Mucosa of descending colon (tissue), 3 donors: ENCODE results near the gene ZFYVE16. TPM values are rescaled to one million over a fixed set of nuclear protein-coding genes. Genes with fewer than 3 reads are reported as not detected.
A peak's percentile ranks its signal among the peaks of the same experiment; 100 is the strongest.
"Not testable (repeated sequence)": the region's sequence is repeated elsewhere in the genome, so short reads cannot be mapped to it uniquely, and the experiment has no call there.

ENCODE experiments used
- ATAC-seq: fragments of 200-7000 bp; cut with Tn5 transposase; one replicate; pipeline ENCODE4 v1.9.1; 2020; ENCODE audit warnings: mild to moderate bottlenecking, moderate library complexity
- DNase-seq, 3 donors: peaks; one replicate each; pipeline ENCODE4 v3.0.0-alpha.2; 2020
- H3K36me3 ChIP-seq: fragments of 200-600 bp; one replicate; pipeline ENCODE4 v1.8.0; 2021; ENCODE audit warnings: low read depth, mild to moderate bottlenecking
- H3K4me1 ChIP-seq: fragments of 200-600 bp; one replicate; pipeline ENCODE4 v1.8.0; 2021; ENCODE audit warnings: low read depth, mild to moderate bottlenecking
- H3K4me3 ChIP-seq: fragments of 200-600 bp; one replicate; pipeline ENCODE4 v1.8.0; 2021; ENCODE audit warnings: mild to moderate bottlenecking
- H3K9me3 ChIP-seq: fragments of 200-600 bp; one replicate; pipeline ENCODE4 v1.8.0; 2021; ENCODE audit warnings: mild to moderate bottlenecking
- intact Hi-C, 2 donors: fragments of 100-400 bp; cut with DNase I in 1 of 2; cut with micrococcal nuclease in 1 of 2; formaldehyde crosslinking; loops; one replicate each; pipeline versions ENCODE4 v1.11.0 to v1.11.1; 2022; cut with DNase I, micrococcal nuclease
- total RNA-seq, 3 donors: library from RNA; stranded (reverse); fragmentation: NEBNext Ultra II Directional in 2 of 3; extraction: Animal tissue kit (Norgen Biotek cat#: 25700) in 2 of 3; gene quantifications; one replicate each; pipeline versions ENCODE4 v1.2.1 to v1.2.4, GENCODE V29; 2021 to 2023
- TF ChIP-seq, protein P1 (sequence below): fragments of 200-600 bp; IDR thresholded peaks from one replicate; pipeline ENCODE4 v1.8.0; 2022; ENCODE audit warnings: antibody characterized with exemption, mild to moderate bottlenecking
- donor health status: DM: no; HTN: no; CAD: no; lungs with moderate emphysema.
- donor health status: DM: no; HTN: no; CAD: no.
- donor health status: DM: no; HTN: yes; CAD: no.

ZFYVE16 gene
- total RNA-seq, 3 donors from 2014 or later: 32.4 to 56.9 (median 52.2) TPM

DNA sequence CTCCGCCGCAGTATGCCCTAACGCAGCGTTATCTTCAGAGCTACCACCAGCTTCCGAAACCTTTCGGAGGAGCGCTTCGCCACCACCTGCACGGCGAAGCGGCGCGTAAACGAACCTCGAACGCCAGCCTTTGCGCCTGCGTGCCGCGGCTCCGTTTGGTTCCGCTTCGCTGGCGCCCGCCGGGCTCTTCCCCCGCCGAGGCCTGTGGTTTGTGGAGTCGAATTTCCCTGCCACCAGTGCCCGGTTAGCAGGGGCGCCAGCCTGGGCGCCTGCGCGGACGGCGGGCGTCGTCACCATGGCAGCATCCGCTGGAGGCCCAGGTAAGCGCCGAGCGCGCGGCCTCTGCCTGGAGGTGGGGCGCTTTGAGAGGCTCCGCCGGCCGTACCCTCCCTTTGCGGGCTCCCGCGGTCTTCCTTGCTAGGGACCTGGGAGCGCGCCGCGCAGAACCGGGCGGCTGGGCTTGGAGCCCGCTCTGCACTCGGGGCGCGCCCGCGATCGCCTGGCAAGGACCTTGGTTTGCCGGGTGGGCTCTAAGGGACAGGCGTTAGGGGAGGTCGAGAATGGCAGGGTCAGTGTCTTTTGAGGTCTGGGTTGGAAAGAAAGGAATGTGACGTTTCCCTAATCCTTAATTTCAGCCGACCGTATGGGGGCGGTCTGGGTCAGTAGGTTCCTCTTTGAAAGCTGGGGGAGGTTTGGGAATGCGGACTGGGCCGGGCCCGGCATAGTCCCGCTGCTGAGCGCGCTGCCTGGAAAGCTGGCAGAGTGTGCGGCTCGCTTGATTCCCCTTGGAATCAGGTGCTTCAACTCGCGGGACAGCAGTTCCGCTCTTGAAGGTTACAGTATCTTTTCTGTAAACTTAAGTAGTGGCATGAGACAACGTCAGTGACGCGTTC, 80.2 kb downstream of the ZFYVE16 start, which contains the start of gene FAM151B:
Gene FAM151B (plus strand): TSS at position 272 of the 893 bp plus-strand sequence. CDS start 24 bp downstream, at position 296.
- TF ChIP-seq, protein P1, sequence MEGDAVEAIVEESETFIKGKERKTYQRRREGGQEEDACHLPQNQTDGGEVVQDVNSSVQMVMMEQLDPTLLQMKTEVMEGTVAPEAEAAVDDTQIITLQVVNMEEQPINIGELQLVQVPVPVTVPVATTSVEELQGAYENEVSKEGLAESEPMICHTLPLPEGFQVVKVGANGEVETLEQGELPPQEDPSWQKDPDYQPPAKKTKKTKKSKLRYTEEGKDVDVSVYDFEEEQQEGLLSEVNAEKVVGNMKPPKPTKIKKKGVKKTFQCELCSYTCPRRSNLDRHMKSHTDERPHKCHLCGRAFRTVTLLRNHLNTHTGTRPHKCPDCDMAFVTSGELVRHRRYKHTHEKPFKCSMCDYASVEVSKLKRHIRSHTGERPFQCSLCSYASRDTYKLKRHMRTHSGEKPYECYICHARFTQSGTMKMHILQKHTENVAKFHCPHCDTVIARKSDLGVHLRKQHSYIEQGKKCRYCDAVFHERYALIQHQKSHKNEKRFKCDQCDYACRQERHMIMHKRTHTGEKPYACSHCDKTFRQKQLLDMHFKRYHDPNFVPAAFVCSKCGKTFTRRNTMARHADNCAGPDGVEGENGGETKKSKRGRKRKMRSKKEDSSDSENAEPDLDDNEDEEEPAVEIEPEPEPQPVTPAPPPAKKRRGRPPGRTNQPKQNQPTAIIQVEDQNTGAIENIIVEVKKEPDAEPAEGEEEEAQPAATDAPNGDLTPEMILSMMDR: no peak
- Histone ChIP-seq H3K4me1 (peaks cover 11% of the 10 kb centered on the region), H3K9me3 (no peaks in the 10 kb centered on the region), H3K4me3 (peak within 1 kb of the TSS; percentile 23), H3K36me3 (no peaks in the 10 kb centered on the region)
- ATAC-seq (peak; percentile 96), DNase-seq (peak; percentile 89 to 95 (median 93))
- intact Hi-C loops: loop anchor here (10.0 kb wide), 1 partner anchor 187 kb away; no protein-coding TSS in a partner anchor

DNA sequence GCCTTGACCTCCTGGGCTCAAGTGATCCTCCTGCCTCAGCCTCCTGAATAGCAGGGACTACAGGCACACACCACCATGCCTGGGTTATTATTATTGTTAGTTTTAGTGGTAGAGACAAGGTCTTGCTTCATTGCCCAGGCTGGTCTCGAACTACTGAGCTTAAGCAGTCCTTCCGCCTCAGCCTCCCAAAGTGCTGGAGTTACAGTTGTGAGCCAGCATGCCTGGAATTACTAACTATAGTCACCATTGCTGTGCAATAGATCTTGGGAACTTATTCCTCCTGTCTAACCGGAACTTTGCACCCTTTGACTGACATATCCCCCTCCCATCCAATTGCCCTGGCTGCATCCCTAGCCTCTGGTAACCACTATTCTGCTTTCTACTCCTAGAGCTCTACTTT, 83.4 kb downstream of the ZFYVE16 start:
- ATAC-seq (no peak), DNase-seq (no peak)
- H3K36me3 ChIP-seq: no peaks in the 10 kb centered on the region
- no peaks in the 10 kb centered on the region for H3K9me3 ChIP-seq
- no peak overlapping the region for H3K4me3 ChIP-seq
- intact Hi-C loops: loop anchor here in 1 of 2 donors (10.0 kb wide), 1 partner anchor 1164 kb away; no protein-coding TSS in a partner anchor
- TF ChIP-seq, protein P1: no peak
- H3K4me1 ChIP-seq: peaks cover 11% of the 10 kb centered on the region

DNA sequence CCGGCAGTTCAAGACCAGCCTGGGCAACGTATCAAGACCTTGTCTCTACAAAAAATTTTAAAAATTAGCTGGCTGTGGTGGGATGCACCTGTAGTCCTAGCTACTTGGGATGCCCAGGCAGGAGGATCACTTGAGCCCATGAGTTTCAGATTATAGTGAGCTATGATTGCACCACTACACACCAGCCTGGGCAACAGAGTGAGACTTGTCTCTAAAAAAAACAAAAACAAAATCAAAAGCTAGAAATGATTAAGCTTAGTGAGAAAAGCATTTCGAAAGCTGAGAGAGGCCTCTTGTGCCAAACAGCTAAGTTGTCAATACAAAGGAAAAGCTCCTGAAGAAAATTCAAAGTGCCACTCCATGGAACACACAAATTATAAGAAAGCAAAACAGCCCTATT, 84.9 kb downstream of the ZFYVE16 start:
- ATAC-seq (no peak), DNase-seq (no peak)
- Histone ChIP-seq H3K4me1 (peaks cover 6% of the 10 kb centered on the region), H3K36me3 (no peaks in the 10 kb centered on the region), H3K9me3 (no peaks in the 10 kb centered on the region), H3K4me3 (no peak overlapping the region)
- TF ChIP-seq, protein P1: no peak
- intact Hi-C loops: loop anchor here in 1 of 2 donors (10.0 kb wide), 1 partner anchor 1162 kb away; no protein-coding TSS in a partner anchor

DNA sequence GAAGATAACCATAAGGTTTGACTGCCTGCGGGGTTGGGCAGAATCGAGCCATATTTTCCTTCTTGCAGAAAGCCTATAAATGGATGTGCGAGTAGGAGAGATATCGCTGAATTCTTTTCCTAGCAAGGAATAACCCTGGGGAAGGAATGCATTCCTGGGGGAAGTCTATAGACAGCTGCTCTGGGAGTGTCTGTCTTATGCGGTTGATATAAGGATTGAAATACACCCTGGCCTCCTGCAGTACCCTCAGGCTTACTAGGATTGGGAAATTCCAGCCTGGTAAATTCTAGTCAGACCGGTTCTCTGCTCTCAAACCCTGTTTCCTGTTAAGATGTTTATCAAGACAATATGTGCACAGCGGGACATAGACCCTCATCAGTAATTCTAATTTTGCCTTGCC, 85.6 kb downstream of the ZFYVE16 start:
- intact Hi-C loops: loop anchor here in 1 of 2 donors (10.0 kb wide), 1 partner anchor 1161 kb away; no protein-coding TSS in a partner anchor

DNA sequence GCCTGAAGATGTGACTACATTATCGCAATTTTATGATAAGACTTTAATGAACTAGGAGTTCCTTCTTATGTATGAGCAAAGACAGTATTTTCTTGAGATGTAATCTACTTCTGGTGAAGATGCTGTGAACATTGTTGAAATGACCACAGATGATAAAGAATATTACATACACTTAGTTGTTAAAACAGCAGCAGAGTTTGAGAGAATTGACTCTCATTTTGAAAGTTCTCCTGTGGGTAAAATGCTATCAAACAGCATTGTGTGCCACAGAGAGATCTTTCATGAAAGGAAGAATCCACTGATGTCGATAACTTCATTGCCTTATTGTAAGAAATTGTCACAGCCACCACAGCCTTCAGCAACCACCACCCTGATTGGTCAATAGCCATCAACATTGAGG, 88.0 kb downstream of the ZFYVE16 start:
- H3K4me3 ChIP-seq: no peak overlapping the region
- TF ChIP-seq, protein P1: no peak
- ATAC-seq: no peak
- intact Hi-C loops: loop anchor here in 1 of 2 donors (10.0 kb wide), 1 partner anchor 1159 kb away; no protein-coding TSS in a partner anchor
- no peaks in the 10 kb centered on the region for H3K9me3 ChIP-seq
- no peaks in the 10 kb centered on the region for H3K36me3 ChIP-seq
- DNase-seq: no peak
- no peaks in the 10 kb centered on the region for H3K4me1 ChIP-seq

More for the DNA sequence above, 85.6 kb downstream of the ZFYVE16 start:
- not testable (repeated sequence) for H3K4me1 ChIP-seq, H3K9me3 ChIP-seq, DNase-seq, ATAC-seq, H3K4me3 ChIP-seq, H3K36me3 ChIP-seq

DNA sequence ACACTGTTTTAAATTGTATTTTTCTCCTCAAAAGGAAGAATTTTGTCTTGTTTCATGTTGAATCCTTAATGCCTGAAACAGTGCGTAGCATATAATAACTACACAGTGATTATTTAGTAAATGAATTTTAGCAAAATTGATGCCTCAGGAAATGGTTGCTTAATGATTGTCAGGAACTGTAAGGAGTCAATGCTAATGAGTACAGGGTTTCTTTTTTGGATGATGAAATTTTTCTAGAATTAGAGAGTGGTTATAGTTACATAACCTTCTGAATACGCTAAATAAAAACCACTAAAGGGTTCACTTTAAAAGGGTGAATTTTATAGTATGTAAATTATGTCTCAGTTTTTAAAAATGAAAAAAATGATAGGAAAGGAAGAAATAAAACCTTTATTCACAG, 94.9 kb downstream of the ZFYVE16 start:
- H3K9me3 ChIP-seq: no peaks in the 10 kb centered on the region
- intact Hi-C loops: no loop called here
- ATAC-seq: no peak

More for the DNA sequence above, 94.9 kb downstream of the ZFYVE16 start:
- Histone ChIP-seq H3K36me3 (no peaks in the 10 kb centered on the region), H3K4me3 (no peak overlapping the region), H3K4me1 (no peaks in the 10 kb centered on the region)
- TF ChIP-seq, protein P1: no peak
- DNase-seq: no peak
